H1 (cell line): Measurements from ENCODE around the gene TBX15. TPM values are rescaled to one million over a fixed set of nuclear protein-coding genes. Genes with fewer than 3 reads are reported as not detected.

Source experiments
- CTCF ChIA-PET: fragments of 300-600 bp; sonication (Branson Sonifier 250); formaldehyde crosslinking; loops from one replicate; lab custom pipeline; 2021; ENCODE audit not compliant: partially characterized antibody; lab: Charles Lee
- POLR2A ChIA-PET: fragments of 300-600 bp; sonication (Branson Sonifier 250); formaldehyde crosslinking; loops from one replicate; lab custom pipeline; 2021; ENCODE audit warnings: inconsistent platforms; ENCODE audit not compliant: partially characterized antibody; lab: Charles Lee
- DNase-seq, 2 experiments: peaks; one replicate each; pipeline versions ENCODE4 v3.0.0 to v3.0.0-alpha.2; 2010 to 2022; ENCODE audit warnings: low spot score in 2 of 2, low read depth in 1 of 2, mixed read lengths in 1 of 2
- FAIRE-seq: peaks from 2 replicates; lab custom pipeline; 2011; peaks lifted over from hg19 to GRCh38; lab: Jason Lieb, UNC
- H2AFZ ChIP-seq: 2 replicates; pipeline ENCODE4 v1.8.1; 2012; ENCODE audit warnings: low read length, inconsistent platforms
- H2AK5ac ChIP-seq: 2 replicates; pipeline ENCODE4 v1.6.1; 2013; ENCODE audit warnings: low read depth, low read length
- H2BK120ac ChIP-seq: replicated peaks from 2 replicates; pipeline ENCODE3; 2013; ENCODE audit warnings: low read depth, low read length, inconsistent platforms
- H2BK12ac ChIP-seq: 2 replicates; pipeline ENCODE4 v1.6.1; 2013; ENCODE audit warnings: low read depth, low read length
- H2BK15ac ChIP-seq: 2 replicates; pipeline ENCODE4 v1.6.1; 2013; ENCODE audit warnings: low read length
- H2BK20ac ChIP-seq: 2 replicates; pipeline ENCODE4 v1.6.1; 2013; ENCODE audit warnings: low read length
- H2BK5ac ChIP-seq: 2 replicates; pipeline ENCODE4 v1.6.1; 2013; ENCODE audit warnings: low read depth, low read length
- H3K14ac ChIP-seq: 2 replicates; pipeline ENCODE4 v1.6.1; 2013; ENCODE audit warnings: inconsistent platforms; ENCODE audit not compliant: insufficient read length
- H3K18ac ChIP-seq: 2 replicates; pipeline ENCODE4 v1.6.1; 2013; ENCODE audit warnings: low read length; ENCODE audit errors: extremely low read depth
- H3K23ac ChIP-seq: 2 replicates; pipeline ENCODE4 v1.6.1; 2013; ENCODE audit warnings: inconsistent platforms; ENCODE audit not compliant: insufficient read length
- H3K23me2 ChIP-seq: 2 replicates; pipeline ENCODE4 v1.6.1; 2013; ENCODE audit warnings: low read depth, low read length
- H3K27ac ChIP-seq: 2 replicates; pipeline ENCODE4 v1.6.1; 2011; ENCODE audit warnings: low read depth, low read length, inconsistent platforms
- H3K27me3 ChIP-seq, 4 experiments: replicated peaks in 1 of 4; 1 replicate in 1 of 4; 2 replicates in 3 of 4; pipeline versions ENCODE4 v1.6.1 to v1.8.1; 2011 to 2013; ENCODE audit warnings: low read length in 3 of 4, mild to moderate bottlenecking in 3 of 4, inconsistent platforms in 2 of 4, mixed read lengths in 2 of 4, moderate library complexity in 1 of 4; ENCODE audit not compliant: control insufficient read depth in 3 of 4, insufficient read depth in 3 of 4; ENCODE audit errors: extremely low read depth in 1 of 4
- H3K36me3 ChIP-seq, 4 experiments: 2 replicates each; pipeline versions ENCODE4 v1.6.1 to v1.8.1; 2011 to 2013; ENCODE audit warnings: mild to moderate bottlenecking in 4 of 4, low read length in 3 of 4, moderate library complexity in 2 of 4, control low read depth in 1 of 4, inconsistent platforms in 1 of 4; ENCODE audit not compliant: insufficient read depth in 4 of 4, control insufficient read depth in 2 of 4
- H3K4ac ChIP-seq: replicated peaks from 2 replicates; pipeline ENCODE3; 2013; ENCODE audit warnings: low read length, low read depth, mixed read lengths, inconsistent platforms; ENCODE audit not compliant: insufficient read length
- H3K4me1 ChIP-seq, 4 experiments: replicated peaks in 1 of 4; 1 replicate in 1 of 4; 2 replicates in 3 of 4; pipeline versions ENCODE4 v1.6.1 to v1.8.1; 2011 to 2013; ENCODE audit warnings: low read length in 3 of 4, inconsistent platforms in 2 of 4, mixed read lengths in 1 of 4; ENCODE audit not compliant: insufficient read depth in 4 of 4, control insufficient read depth in 3 of 4
- H3K4me2 ChIP-seq, 2 experiments: 2 replicates each; pipeline versions ENCODE4 v1.6.1 to v1.8.1; 2011 to 2013; ENCODE audit warnings: low read depth in 2 of 2, low read length in 2 of 2, control low read depth in 1 of 2, inconsistent platforms in 1 of 2, mild to moderate bottlenecking in 1 of 2; ENCODE audit not compliant: insufficient read depth in 1 of 2
- H3K4me3 ChIP-seq, 4 experiments: fragments of 200-600, 300-600 bp in 1 of 4; sonication (generic), shearing (Covaris generic), sonication (Bioruptor Twin) in 1 of 4; 2 replicates each; pipeline versions ENCODE4 v1.5.1 to v1.8.1; 2011 to 2016; ENCODE audit warnings: low read length in 4 of 4, low read depth in 3 of 4, control low read depth in 2 of 4, inconsistent platforms in 2 of 4, mild to moderate bottlenecking in 2 of 4, mixed read lengths in 1 of 4, moderate library complexity in 1 of 4; ENCODE audit not compliant: insufficient read depth in 2 of 4; ENCODE audit errors: extremely low read depth in 1 of 4
- H3K56ac ChIP-seq: replicated peaks from 2 replicates; pipeline ENCODE3; 2013; ENCODE audit warnings: low read depth, mild to moderate bottlenecking, mixed read lengths, low read length, inconsistent platforms; ENCODE audit not compliant: insufficient read length
- H3K79me1 ChIP-seq: 2 replicates; pipeline ENCODE4 v1.6.1; 2013; ENCODE audit warnings: low read depth, low read length, control low read depth
- H3K79me2 ChIP-seq, 2 experiments: 2 replicates each; pipeline versions ENCODE4 v1.6.1 to v1.8.1; 2012 to 2013; ENCODE audit warnings: low read length in 2 of 2, mild to moderate bottlenecking in 2 of 2, inconsistent platforms in 1 of 2; ENCODE audit not compliant: insufficient read depth in 2 of 2, control insufficient read depth in 1 of 2
- H3K9ac ChIP-seq, 4 experiments: replicated peaks in 1 of 4; 1 replicate in 1 of 4; 2 replicates in 3 of 4; pipeline versions ENCODE4 v1.6.1 to v1.8.1; 2011 to 2013; ENCODE audit warnings: low read depth in 3 of 4, low read length in 3 of 4, control low read depth in 2 of 4, mild to moderate bottlenecking in 2 of 4, moderate library complexity in 2 of 4, inconsistent platforms in 1 of 4; ENCODE audit errors: extremely low read depth in 1 of 4
- H3K9me3 ChIP-seq, 2 experiments: 2 replicates each; pipeline versions ENCODE4 v1.6.1 to v1.8.1; 2012 to 2013; ENCODE audit warnings: mild to moderate bottlenecking in 2 of 2, moderate library complexity in 2 of 2, control low read depth in 1 of 2, inconsistent platforms in 1 of 2, low read depth in 1 of 2, low read length in 1 of 2, mixed read lengths in 1 of 2; ENCODE audit not compliant: insufficient read depth in 2 of 2
- H4K20me1 ChIP-seq, 2 experiments: replicated peaks in 1 of 2; 2 replicates each; pipeline versions ENCODE3 to v1.8.1; 2011 to 2013; ENCODE audit warnings: inconsistent platforms in 2 of 2, low read length in 2 of 2, mild to moderate bottlenecking in 1 of 2; ENCODE audit not compliant: insufficient read depth in 2 of 2, control insufficient read depth in 1 of 2
- H4K5ac ChIP-seq: 2 replicates; pipeline ENCODE4 v1.6.1; 2013; ENCODE audit warnings: low read length, low read depth, mixed read lengths, inconsistent platforms; ENCODE audit not compliant: insufficient read length
- H4K8ac ChIP-seq: 2 replicates; pipeline ENCODE4 v1.8.0; 2013; ENCODE audit warnings: mild to moderate bottlenecking, moderate library complexity, low read length, inconsistent platforms; ENCODE audit not compliant: insufficient read depth; ENCODE audit errors: extremely low read depth
- H4K91ac ChIP-seq: replicated peaks from 2 replicates; pipeline ENCODE3; 2013; ENCODE audit warnings: low read length, mixed read lengths, inconsistent platforms; ENCODE audit not compliant: insufficient read length
- EGR1 ChIP-seq: IDR thresholded peaks from 2 replicates; pipeline ENCODE4 v1.6.1; 2011; ENCODE audit warnings: low read depth, low read length, borderline replicate concordance
- KDM5A ChIP-seq: fragments of 200-600 bp; IDR thresholded peaks from 2 replicates; pipeline ENCODE4 v1.7.1; 2012; ENCODE audit warnings: mild to moderate bottlenecking, low read length, inconsistent platforms, mixed read lengths
- NRF1 ChIP-seq: IDR thresholded peaks from 2 replicates; pipeline ENCODE4 v1.6.1; 2011; ENCODE audit warnings: mild to moderate bottlenecking, low read depth, low read length, improper control_type of control experiment
- SIN3A ChIP-seq, 2 experiments: IDR thresholded peaks in 1 of 2; conservative IDR thresholded peaks in 1 of 2; 2 replicates each; pipeline ENCODE4 v1.6.1; 2011 to 2012; ENCODE audit warnings: low read length in 2 of 2, improper control_type of control experiment in 1 of 2, low read depth in 1 of 2, mild to moderate bottlenecking in 1 of 2
- TEAD4 ChIP-seq: IDR thresholded peaks from 2 replicates; pipeline ENCODE4 v1.6.1; 2012; ENCODE audit warnings: low read depth, low read length, inconsistent platforms, mixed read lengths
- YY1 ChIP-seq: IDR thresholded peaks from 2 replicates; pipeline ENCODE4 v1.6.1; 2011; ENCODE audit warnings: low read depth, mild to moderate bottlenecking, low read length
- WGBS, 2 experiments: shearing (Covaris generic) in 1 of 2; methylation state at CpG; one replicate each; pipeline versions ENCODE4 v1.1.6 to v1.1.7; 2013 to 2015; ENCODE audit warnings: low lambda C conversion rate in 2 of 2, mixed read lengths in 2 of 2, inconsistent platforms in 1 of 2, low coverage in 1 of 2, missing lambda C conversion rate in 1 of 2; ENCODE audit not compliant: insufficient replicate concordance in 2 of 2, insufficient coverage in 1 of 2, insufficient read length in 1 of 2; ENCODE audit errors: extremely low coverage in 1 of 2, missing lambda C conversion rate in 1 of 2; 5-methylcytosine and 5-hydroxymethylcytosine counted together
- polyA plus RNA-seq, 7 experiments: library from polyadenylated mRNA; depleted of rRNA in 3 of 7; stranded (reverse) in 5 of 7; unstranded in 2 of 7; fragments of >200 nt in 5 of 7; fragments of 200-250 nt in 2 of 7; gene quantifications; 1 replicate in 5 of 7; 2 replicates in 1 of 7; 4 replicates in 1 of 7; pipeline versions ENCODE4 v1.2.1 to v1.2.3, GENCODE V29; 2011 to 2013; ENCODE audit warnings: missing spikeins in 2 of 7, mixed read lengths in 2 of 7
- total RNA-seq: library from RNA; stranded (reverse); fragmentation: NEBNext Ultra II Directional; extraction: Animal tissue kit (Norgen Biotek cat#: 25700); gene quantifications from 2 replicates; pipeline ENCODE4 v1.2.1, GENCODE V29; 2021
- TF ChIP-seq, protein P1 (sequence below): IDR thresholded peaks from 2 replicates; pipeline ENCODE4 v1.6.1; 2011; ENCODE audit warnings: low read length, improper control_type of control experiment

TBX15 gene
- total and polyA plus RNA-seq, 2 of the 8 experiments (the other 6 are each of a cell fraction or from before 2014, with no cell fraction given), result 0.14 to 0.24 TPM

DNA sequence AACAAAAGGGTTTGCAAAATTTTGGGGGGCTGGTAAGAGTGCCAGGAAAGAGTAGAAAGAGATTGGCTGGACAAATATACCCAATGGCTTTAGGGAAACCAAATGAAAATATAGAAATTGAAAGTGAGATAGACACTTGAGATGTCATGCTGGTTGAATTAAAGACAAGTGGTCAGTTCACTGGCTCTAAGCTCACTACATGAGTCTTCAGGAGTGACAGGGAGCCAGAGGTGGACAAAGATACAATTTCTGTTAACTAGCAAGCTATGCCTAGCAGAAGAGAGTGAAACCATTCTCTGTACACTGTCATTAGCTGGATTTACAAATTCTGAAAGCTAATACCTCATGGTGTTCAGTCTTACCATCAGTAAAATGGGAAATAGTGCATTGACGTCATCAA is 82.5 kb downstream of the TBX15 start:
- Histone ChIP-seq H4K91ac (no peak overlapping the region), H2AK5ac (no peak overlapping the region), H3K79me2 (no peaks in the 10 kb centered on the region), H3K23ac (no peak overlapping the region), H4K5ac (no peak overlapping the region), H3K4me2 (no peak overlapping the region), H2BK5ac (no peak overlapping the region), H2BK120ac (no peak overlapping the region), H3K4ac (no peak overlapping the region), H2BK12ac (no peak overlapping the region), H3K27ac (no peak overlapping the region), H2BK15ac (no peak overlapping the region), H3K36me3 (no peaks in the 10 kb centered on the region), H4K8ac (no peak overlapping the region), H3K14ac (no peak overlapping the region), H3K9ac (no peak overlapping the region), H3K27me3 (no peaks in the 10 kb centered on the region), H2BK20ac (no peak overlapping the region), H3K4me1 (no peaks in the 10 kb centered on the region), H2AFZ (no peak overlapping the region)
- 92% methylated on average over 1 of the region's 1 CpG; no CpG with 5 or more reads in 1 of the 2 experiments for WGBS, 2 experiments
- FAIRE-seq (no peak), DNase-seq (no peak)
- POLR2A ChIA-PET, result no interaction called here
- CTCF ChIA-PET, result interaction anchor here (1.0 to 1.6 kb wide), 4 partner anchors 8 to 325 kb away, joined by 3 to 4 read pairs (median 3); no protein-coding TSS in a partner anchor
- TF ChIP-seq NRF1, result no peak
- no peak for TF ChIP-seq SIN3A (conservative IDR thresholded peaks at IDR 0.05 in 1 of 2, IDR thresholded peaks at IDR 0.05 in 1 of 2; ENCODE audit: low read depth in 1 of 2, low read length in 2 of 2)
- TF ChIP-seq YY1, result no peak
- TF ChIP-seq, protein P1, sequence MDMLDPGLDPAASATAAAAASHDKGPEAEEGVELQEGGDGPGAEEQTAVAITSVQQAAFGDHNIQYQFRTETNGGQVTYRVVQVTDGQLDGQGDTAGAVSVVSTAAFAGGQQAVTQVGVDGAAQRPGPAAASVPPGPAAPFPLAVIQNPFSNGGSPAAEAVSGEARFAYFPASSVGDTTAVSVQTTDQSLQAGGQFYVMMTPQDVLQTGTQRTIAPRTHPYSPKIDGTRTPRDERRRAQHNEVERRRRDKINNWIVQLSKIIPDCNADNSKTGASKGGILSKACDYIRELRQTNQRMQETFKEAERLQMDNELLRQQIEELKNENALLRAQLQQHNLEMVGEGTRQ, result no peak
- no peak for TF ChIP-seq KDM5A
- TF ChIP-seq TEAD4, result no peak
- no peak for TF ChIP-seq EGR1
- TF ChIP-seq, all 59 proteins: peak for 0
- Histone ChIP-seq H3K23me2 (peaks cover 3% of the 10 kb centered on the region; the same call in 1 of the 2 replicates), H3K18ac (no peak overlapping the region), H3K9me3 (no peaks in the 10 kb centered on the region), H3K79me1 (no peaks in the 10 kb centered on the region), H3K4me3 (no peak overlapping the region), H4K20me1 (no peaks in the 10 kb centered on the region), H3K56ac (no peak overlapping the region)
